ENCODE results near the gene ZC3HAV1L. TPM values are rescaled to one million over a fixed set of nuclear protein-coding genes. Genes with fewer than 3 reads are reported as not detected.
"Not testable (repeated sequence)": the region's sequence is repeated elsewhere in the genome, so short reads cannot be mapped to it uniquely, and the experiment has no call there.

ZC3HAV1L gene
- polyA plus RNA-seq (ENCODE audit: low read depth in 6 of 6), result under 1 TPM in 1 of 6 donors, not detected in 5; 0.18 TPM

GRCh38 chr7:139035586-139036353 is at the start of gene ZC3HAV1L:
Gene ZC3HAV1L, minus strand, starts transcription at chr7:139036042. Its CDS starts 25 bp downstream, at chr7:139036017.
- peaks cover 0 to 3% (median 0%) of the 10 kb centered on the region in 3 donors for H3K27me3 Mint-ChIP-seq
- H3K36me3 Mint-ChIP-seq, result no peaks in the 10 kb centered on the region
- peak within 1 kb of the TSS; percentile 63 to 92 (median 85) for H3K4me3 Mint-ChIP-seq
- no peak within 1 kb of the TSS for H3K27ac Mint-ChIP-seq
- peak; percentile 65 to 70 for ATAC-seq (ENCODE audit: low read depth in 2 of 2)
- peak; percentile 13 for DNase-seq
- no peaks in the 10 kb centered on the region for H3K9me3 Mint-ChIP-seq
- H3K4me1 Mint-ChIP-seq, result peaks cover 4 to 19% (median 5%) of the 10 kb centered on the region in 3 donors

GRCh38 chr7:139084709-139085108 is 48.9 kb upstream of the ZC3HAV1L start:
- ATAC-seq (ENCODE audit: low read depth in 2 of 2) (no peak), DNase-seq (no peak)
- Mint-ChIP-seq H3K36me3 (peaks cover 42 to 54% of the 10 kb centered on the region in 2 donors), H3K4me1 (peaks cover 27 to 37% (median 34%) of the 10 kb centered on the region in 3 donors), H3K27me3 (no peaks in the 10 kb centered on the region), H3K4me3 (no peak overlapping the region), H3K27ac (peak overlapping the region in 1 of 6 donors; percentile 53), H3K9me3 (peaks cover 5 to 13% (median 8%) of the 10 kb centered on the region in 7 donors)

- no peak for ATAC-seq (ENCODE audit: low read depth in 2 of 2)
- H3K4me1 Mint-ChIP-seq, result peaks cover 15 to 29% (median 28%) of the 10 kb centered on the region in 3 donors
- peaks cover 0 to 3% (median 1%) of the 10 kb centered on the region in 7 donors for H3K9me3 Mint-ChIP-seq
- no peak overlapping the region for H3K4me3 Mint-ChIP-seq
- H3K27me3 Mint-ChIP-seq, result no peaks in the 10 kb centered on the region
- DNase-seq, result no peak
- peak overlapping the region in 3 of 6 donors; percentile 78 to 93 (median 90) for H3K27ac Mint-ChIP-seq
- H3K36me3 Mint-ChIP-seq, result peaks cover 24 to 35% of the 10 kb centered on the region in 2 donors
Observed at GRCh38 chr7:139081584-139081983, 45.7 kb upstream of the ZC3HAV1L start.

- H3K4me1 Mint-ChIP-seq, result peaks cover 12 to 26% (median 25%) of the 10 kb centered on the region in 3 donors
- no peak for DNase-seq
- H3K27ac Mint-ChIP-seq, result peak overlapping the region; percentile 11 to 93 (median 80)
- H3K9me3 Mint-ChIP-seq, result no peaks in the 10 kb centered on the region
- no peaks in the 10 kb centered on the region for H3K27me3 Mint-ChIP-seq
- H3K4me3 Mint-ChIP-seq, result peak overlapping the region in 1 of 8 donors; percentile 34
- H3K36me3 Mint-ChIP-seq, result peaks cover 18 to 28% of the 10 kb centered on the region in 2 donors
- no peak for ATAC-seq (ENCODE audit: low read depth in 2 of 2)
Observed at GRCh38 chr7:139080905-139081304, 45.1 kb upstream of the ZC3HAV1L start.

GRCh38 chr7:139079861-139080260 is 44.0 kb upstream of the ZC3HAV1L start:
- no peak for ATAC-seq (ENCODE audit: low read depth in 2 of 2)
- no peak overlapping the region for H3K4me3 Mint-ChIP-seq
- H3K4me1 Mint-ChIP-seq, result peaks cover 15 to 30% (median 22%) of the 10 kb centered on the region in 3 donors
- no peaks in the 10 kb centered on the region for H3K9me3 Mint-ChIP-seq
- H3K27ac Mint-ChIP-seq, result peak overlapping the region in 1 of 6 donors; percentile 23
- H3K27me3 Mint-ChIP-seq, result no peaks in the 10 kb centered on the region
- no peak for DNase-seq
- peaks cover 11 to 26% of the 10 kb centered on the region in 2 donors for H3K36me3 Mint-ChIP-seq

GRCh38 chr7:139078911-139079310 is 43.1 kb upstream of the ZC3HAV1L start:
- Mint-ChIP-seq H3K4me1 (peaks cover 16 to 32% (median 23%) of the 10 kb centered on the region in 3 donors), H3K4me3 (no peak overlapping the region), H3K36me3 (peaks cover 13 to 26% of the 10 kb centered on the region in 2 donors), H3K27me3 (no peaks in the 10 kb centered on the region), H3K27ac (peak overlapping the region in 3 of 6 donors; percentile 49 to 72 (median 69)), H3K9me3 (no peaks in the 10 kb centered on the region)
- ATAC-seq (ENCODE audit: low read depth in 2 of 2) (no peak), DNase-seq (no peak)

- Mint-ChIP-seq H3K9me3 (no peaks in the 10 kb centered on the region), H3K4me3 (no peak overlapping the region), H3K27me3 (no peaks in the 10 kb centered on the region), H3K27ac (peak overlapping the region in 2 of 6 donors; percentile 69 to 85), H3K4me1 (peaks cover 16 to 32% (median 23%) of the 10 kb centered on the region in 3 donors), H3K36me3 (peaks cover 16 to 26% of the 10 kb centered on the region in 2 donors)
- DNase-seq, result no peak
- ATAC-seq (ENCODE audit: low read depth in 2 of 2), result no peak
Observed at GRCh38 chr7:139078399-139078798, 42.6 kb upstream of the ZC3HAV1L start.

- not testable (repeated sequence) for H3K9me3 Mint-ChIP-seq; H3K27me3 Mint-ChIP-seq; ATAC-seq (ENCODE audit: low read depth in 2 of 2); DNase-seq; H3K4me3 Mint-ChIP-seq
- Mint-ChIP-seq H3K4me1 (peaks cover 15 to 33% (median 25%) of the 10 kb centered on the region in 3 donors), H3K36me3 (peaks cover 17 to 25% of the 10 kb centered on the region in 2 donors), H3K27ac (peak overlapping the region in 1 of 6 donors; percentile 85)
Observed at GRCh38 chr7:139077706-139078105, 41.9 kb upstream of the ZC3HAV1L start.

GRCh38 chr7:139075871-139076686 is 40.2 kb upstream of the ZC3HAV1L start:
- Mint-ChIP-seq H3K27me3 (no peaks in the 10 kb centered on the region), H3K4me3 (no peak overlapping the region), H3K9me3 (no peaks in the 10 kb centered on the region), H3K36me3 (peaks cover 21 to 24% of the 10 kb centered on the region in 2 donors), H3K27ac (peak overlapping the region in 3 of 6 donors; percentile 30 to 78 (median 61)), H3K4me1 (peaks cover 16 to 27% (median 26%) of the 10 kb centered on the region in 3 donors)
- DNase-seq (no peak), ATAC-seq (ENCODE audit: low read depth in 2 of 2) (no peak)

- Mint-ChIP-seq H3K4me3 (peak overlapping the region in 4 of 8 donors; percentile 32 to 64 (median 52)), H3K27me3 (no peaks in the 10 kb centered on the region), H3K36me3 (peaks cover 18 to 20% of the 10 kb centered on the region in 2 donors), H3K4me1 (peaks cover 12 to 22% (median 21%) of the 10 kb centered on the region in 3 donors), H3K9me3 (no peaks in the 10 kb centered on the region), H3K27ac (peak overlapping the region; percentile 49 to 90 (median 71))
- DNase-seq (peak; percentile 64), ATAC-seq (ENCODE audit: low read depth in 2 of 2) (peak; percentile 92 to 94)
Observed at GRCh38 chr7:139075031-139075652, 39.3 kb upstream of the ZC3HAV1L start.

- ATAC-seq (ENCODE audit: low read depth in 2 of 2) (no peak), DNase-seq (no peak)
- H3K4me3 Mint-ChIP-seq, result no peak overlapping the region
- H3K4me1 Mint-ChIP-seq, result peaks cover 12 to 19% (median 18%) of the 10 kb centered on the region in 3 donors
- H3K36me3 Mint-ChIP-seq, result peaks cover 16 to 18% of the 10 kb centered on the region in 2 donors
- peak overlapping the region in 5 of 6 donors; percentile 22 to 89 (median 70) for H3K27ac Mint-ChIP-seq
- no peaks in the 10 kb centered on the region for H3K9me3 Mint-ChIP-seq
- H3K27me3 Mint-ChIP-seq, result no peaks in the 10 kb centered on the region
Observed at GRCh38 chr7:139072796-139073195, 37.0 kb upstream of the ZC3HAV1L start.

- DNase-seq (no peak), ATAC-seq (ENCODE audit: low read depth in 2 of 2) (no peak)
- no peaks in the 10 kb centered on the region for H3K9me3 Mint-ChIP-seq
- H3K4me1 Mint-ChIP-seq, result peaks cover 12 to 19% (median 12%) of the 10 kb centered on the region in 3 donors
- H3K27ac Mint-ChIP-seq, result peak overlapping the region in 3 of 6 donors; percentile 11 to 44 (median 42)
- H3K27me3 Mint-ChIP-seq, result no peaks in the 10 kb centered on the region
- peak overlapping the region in 1 of 8 donors; percentile 47 for H3K4me3 Mint-ChIP-seq
- peaks cover 18 to 21% of the 10 kb centered on the region in 2 donors for H3K36me3 Mint-ChIP-seq
Observed at GRCh38 chr7:139071680-139072079, 35.8 kb upstream of the ZC3HAV1L start.
